ENCODE measurements around the gene TECPR2.

GRCh38 chr14:102479107-102479506 lies 116.4 kb downstream of the TECPR2 start:
- TF ChIP-seq POLR2A (IDR thresholded peaks at IDR 0.05; ENCODE audit: extremely low read depth, insufficient read length) (no peak), MYC (IDR thresholded peaks at IDR 0.05; ENCODE audit: low read depth, low read length) (no peak)
- TF ChIP-seq, protein P1, sequence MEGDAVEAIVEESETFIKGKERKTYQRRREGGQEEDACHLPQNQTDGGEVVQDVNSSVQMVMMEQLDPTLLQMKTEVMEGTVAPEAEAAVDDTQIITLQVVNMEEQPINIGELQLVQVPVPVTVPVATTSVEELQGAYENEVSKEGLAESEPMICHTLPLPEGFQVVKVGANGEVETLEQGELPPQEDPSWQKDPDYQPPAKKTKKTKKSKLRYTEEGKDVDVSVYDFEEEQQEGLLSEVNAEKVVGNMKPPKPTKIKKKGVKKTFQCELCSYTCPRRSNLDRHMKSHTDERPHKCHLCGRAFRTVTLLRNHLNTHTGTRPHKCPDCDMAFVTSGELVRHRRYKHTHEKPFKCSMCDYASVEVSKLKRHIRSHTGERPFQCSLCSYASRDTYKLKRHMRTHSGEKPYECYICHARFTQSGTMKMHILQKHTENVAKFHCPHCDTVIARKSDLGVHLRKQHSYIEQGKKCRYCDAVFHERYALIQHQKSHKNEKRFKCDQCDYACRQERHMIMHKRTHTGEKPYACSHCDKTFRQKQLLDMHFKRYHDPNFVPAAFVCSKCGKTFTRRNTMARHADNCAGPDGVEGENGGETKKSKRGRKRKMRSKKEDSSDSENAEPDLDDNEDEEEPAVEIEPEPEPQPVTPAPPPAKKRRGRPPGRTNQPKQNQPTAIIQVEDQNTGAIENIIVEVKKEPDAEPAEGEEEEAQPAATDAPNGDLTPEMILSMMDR (IDR thresholded peaks at IDR 0.05; ENCODE audit: low read depth, low read length) = no peak
